HEK293T (cell line): ENCODE measurements around the gene PYHIN1.

Source experiments
- CTCF ChIA-PET: fragments of 350-600 bp; formaldehyde crosslinking; extraction: SDS; loops from one replicate; lab custom pipeline; 2021; ENCODE audit warnings: antibody characterized with exemption, inconsistent platforms; lab: Yijun Ruan, JAX
- POLR2A ChIA-PET: fragments of 350-600 bp; formaldehyde crosslinking; extraction: SDS; loops from one replicate; lab custom pipeline; 2020; ENCODE audit warnings: antibody characterized with exemption, inconsistent platforms; lab: Yijun Ruan, JAX
- DNase-seq: peaks from one replicate; pipeline ENCODE4 v3.0.0; 2012; ENCODE audit warnings: mixed read lengths; ENCODE audit errors: extremely low spot score
- ARNT ChIP-seq: fragments of 450-650 bp; IDR thresholded peaks from 2 replicates; pipeline ENCODE4 v1.6.1; 2017; ENCODE audit warnings: mild to moderate bottlenecking
- BHLHE40 ChIP-seq: fragments of 450-650 bp; IDR thresholded peaks from 2 replicates; pipeline ENCODE4 v1.6.1; 2016; ENCODE audit warnings: mild to moderate bottlenecking, moderate library complexity, borderline replicate concordance
- CTBP1 ChIP-seq: fragments of 450-650 bp; IDR thresholded peaks from 2 replicates; pipeline ENCODE4 v1.6.1; 2016; ENCODE audit warnings: borderline replicate concordance
- ELF4 ChIP-seq: fragments of 450-650 bp; IDR thresholded peaks from 2 replicates; pipeline ENCODE4 v1.6.1; 2017; ENCODE audit warnings: antibody characterized with exemption
- FOXA1 ChIP-seq: fragments of 450-650 bp; IDR thresholded peaks from 2 replicates; pipeline ENCODE4 v1.6.1; 2016; ENCODE audit warnings: mild to moderate bottlenecking
- FOXK2 ChIP-seq: fragments of 450-650 bp; IDR thresholded peaks from 2 replicates; pipeline ENCODE4 v1.6.1; 2016; ENCODE audit warnings: mild to moderate bottlenecking
- FOXM1 ChIP-seq: fragments of 450-650 bp; IDR thresholded peaks from 2 replicates; pipeline ENCODE4 v1.6.1; 2017; ENCODE audit warnings: mild to moderate bottlenecking, borderline replicate concordance
- HDGF ChIP-seq: fragments of 450-650 bp; IDR thresholded peaks from 2 replicates; pipeline ENCODE4 v1.6.1; 2017; ENCODE audit warnings: antibody characterized with exemption, borderline replicate concordance
- L3MBTL2 ChIP-seq: fragments of 450-650 bp; conservative IDR thresholded peaks from 2 replicates; pipeline ENCODE4 v1.6.1; 2016; ENCODE audit warnings: mild to moderate bottlenecking
- LEF1 ChIP-seq: fragments of 450-650 bp; IDR thresholded peaks from 2 replicates; pipeline ENCODE4 v1.6.1; 2017; ENCODE audit warnings: mild to moderate bottlenecking, borderline replicate concordance
- NFRKB ChIP-seq: fragments of 450-650 bp; IDR thresholded peaks from 2 replicates; pipeline ENCODE4 v1.6.1; 2016; ENCODE audit warnings: mild to moderate bottlenecking, moderate library complexity
- SP1 ChIP-seq: fragments of 450-650 bp; IDR thresholded peaks from 2 replicates; pipeline ENCODE4 v1.6.1; 2017
- SUZ12 ChIP-seq: fragments of 450-650 bp; IDR thresholded peaks from 2 replicates; pipeline ENCODE4 v1.6.1; 2016; ENCODE audit warnings: mild to moderate bottlenecking
- TARDBP ChIP-seq: fragments of 450-650 bp; IDR thresholded peaks from 2 replicates; pipeline ENCODE4 v1.6.1; 2016
- ZNF384 ChIP-seq: fragments of 450-650 bp; IDR thresholded peaks from 2 replicates; pipeline ENCODE4 v1.6.1; 2016
- TF ChIP-seq, protein P1 (sequence below): fragments of 450-650 bp; IDR thresholded peaks from 2 replicates; pipeline ENCODE4 v1.6.1; 2016

The PYHIN1 gene

GRCh38 chr1:159012495-159012894 lies 81.1 kb downstream of the PYHIN1 start:
- ChIA-PET POLR2A (no interaction called here), CTCF (no interaction called here)
- no peak for DNase-seq
- TF ChIP-seq LEF1: no peak
- TF ChIP-seq FOXM1: no peak
- TF ChIP-seq ELF4: no peak
- TF ChIP-seq SP1: no peak
- no peak for TF ChIP-seq ARNT
- TF ChIP-seq FOXK2: no peak
- no peak for TF ChIP-seq BHLHE40
- no peak for TF ChIP-seq ZNF384
- no peak for TF ChIP-seq SUZ12
- TF ChIP-seq, protein P1, sequence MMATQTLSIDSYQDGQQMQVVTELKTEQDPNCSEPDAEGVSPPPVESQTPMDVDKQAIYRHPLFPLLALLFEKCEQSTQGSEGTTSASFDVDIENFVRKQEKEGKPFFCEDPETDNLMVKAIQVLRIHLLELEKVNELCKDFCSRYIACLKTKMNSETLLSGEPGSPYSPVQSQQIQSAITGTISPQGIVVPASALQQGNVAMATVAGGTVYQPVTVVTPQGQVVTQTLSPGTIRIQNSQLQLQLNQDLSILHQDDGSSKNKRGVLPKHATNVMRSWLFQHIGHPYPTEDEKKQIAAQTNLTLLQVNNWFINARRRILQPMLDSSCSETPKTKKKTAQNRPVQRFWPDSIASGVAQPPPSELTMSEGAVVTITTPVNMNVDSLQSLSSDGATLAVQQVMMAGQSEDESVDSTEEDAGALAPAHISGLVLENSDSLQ: no peak
- no peak for TF ChIP-seq CTBP1
- no peak for TF ChIP-seq TARDBP

DNA sequence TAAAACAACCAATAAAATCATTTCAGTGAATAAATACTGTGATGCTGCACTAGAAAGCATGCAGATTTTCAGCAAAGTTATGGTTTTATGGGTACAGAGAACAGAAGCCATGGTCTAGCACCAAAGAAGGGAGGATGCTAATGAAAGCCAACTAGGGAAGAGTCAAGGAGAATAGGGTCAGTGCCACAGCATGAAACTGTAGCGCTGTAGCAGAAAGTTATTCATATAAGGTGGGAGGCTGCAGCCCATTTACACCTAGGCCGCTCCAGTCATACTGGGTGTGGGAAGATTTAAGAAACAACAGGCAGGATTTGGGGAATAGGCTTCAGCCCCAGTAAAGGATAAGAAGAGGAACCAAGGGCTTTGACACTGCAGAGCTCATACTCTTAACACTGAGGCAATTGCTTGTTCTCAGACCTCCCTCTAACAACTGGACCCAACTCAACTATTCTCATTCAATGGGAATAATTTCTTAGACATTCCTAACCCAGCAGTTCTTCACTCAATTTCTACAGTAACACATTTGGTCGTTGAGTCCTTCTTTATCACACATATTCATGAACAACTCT lies 82.7 kb downstream of the PYHIN1 start:
- TF ChIP-seq HDGF: no peak
- TF ChIP-seq BHLHE40: no peak
- no peak for TF ChIP-seq ARNT
- no peak for DNase-seq
- POLR2A ChIA-PET: no interaction called here
- CTCF ChIA-PET: no interaction called here

- DNase-seq: no peak
- CTCF ChIA-PET: no interaction called here
- POLR2A ChIA-PET: no interaction called here
- TF ChIP-seq TARDBP: no peak
- no peak for TF ChIP-seq FOXK2
- no peak for TF ChIP-seq ZNF384
- no peak for TF ChIP-seq SP1
- no peak for TF ChIP-seq SUZ12
- TF ChIP-seq FOXA1: no peak
- TF ChIP-seq CTBP1: no peak
- TF ChIP-seq BHLHE40: no peak
These were observed 83.5 kb downstream of the PYHIN1 start for GRCh38 chr1:159014851-159015250.

GRCh38 chr1:159015440-159015909 lies 84.1 kb downstream of the PYHIN1 start:
- CTCF ChIA-PET: no interaction called here
- TF ChIP-seq ZNF384: no peak
- DNase-seq: no peak
- POLR2A ChIA-PET: no interaction called here

GRCh38 chr1:159023723-159024122 lies 92.4 kb downstream of the PYHIN1 start:
- POLR2A ChIA-PET: no interaction called here
- CTCF ChIA-PET: no interaction called here
- TF ChIP-seq, protein P1: no peak
- no peak for TF ChIP-seq NFRKB
- DNase-seq: no peak

GRCh38 chr1:159025043-159025442 lies 93.7 kb downstream of the PYHIN1 start:
- ChIA-PET CTCF (no interaction called here), POLR2A (no interaction called here)
- DNase-seq: no peak
- TF ChIP-seq LEF1: no peak
- TF ChIP-seq ZNF384: no peak
- TF ChIP-seq SUZ12: no peak
- no peak for TF ChIP-seq ELF4
- TF ChIP-seq L3MBTL2: no peak
- TF ChIP-seq SP1: no peak
- TF ChIP-seq, protein P1: no peak
- no peak for TF ChIP-seq ARNT
- no peak for TF ChIP-seq FOXA1
- no peak for TF ChIP-seq TARDBP
- no peak for TF ChIP-seq FOXM1
- TF ChIP-seq HDGF: no peak
- TF ChIP-seq NFRKB: no peak
- no peak for TF ChIP-seq BHLHE40
- TF ChIP-seq FOXK2: no peak
- no peak for TF ChIP-seq CTBP1
